NCI-H1694 treated with DMSO at 0.1 percent for 48 hours (cell line): Measurements from ENCODE around the gene FAM53B.

ENCODE experiments used
- DNase-seq: peaks from one replicate; lab custom pipeline; 2025; lab: John Stamatoyannopoulos, UW

The FAM53B gene

GRCh38 chr10:124677749-124678556 lies 66.2 kb downstream of the FAM53B start:
- DNase-seq = peak; percentile 23

- no peak for DNase-seq
These were observed 66.9 kb downstream of the FAM53B start for GRCh38 chr10:124677293-124677699.

GRCh38 chr10:124676416-124677062 lies 67.6 kb downstream of the FAM53B start:
- no peak for DNase-seq

- DNase-seq = no peak
These were observed 68.4 kb downstream of the FAM53B start for GRCh38 chr10:124675824-124676223.

GRCh38 chr10:124675261-124675660 lies 68.9 kb downstream of the FAM53B start:
- DNase-seq = no peak

- no peak for DNase-seq
These were observed 69.4 kb downstream of the FAM53B start for GRCh38 chr10:124674768-124675222.

GRCh38 chr10:124672181-124672638 lies 72.0 kb downstream of the FAM53B start:
- DNase-seq = no peak

- no peak for DNase-seq
These were observed 72.6 kb downstream of the FAM53B start for GRCh38 chr10:124671486-124672075.

GRCh38 chr10:124670849-124671248 lies 73.3 kb downstream of the FAM53B start:
- peak; percentile 5 for DNase-seq

GRCh38 chr10:124669824-124670654 lies 74.1 kb downstream of the FAM53B start:
- DNase-seq = no peak

GRCh38 chr10:124669141-124669823 lies 74.9 kb downstream of the FAM53B start:
- DNase-seq = no peak

GRCh38 chr10:124668517-124669051 lies 75.6 kb downstream of the FAM53B start:
- no peak for DNase-seq

GRCh38 chr10:124667425-124668345 lies 76.5 kb downstream of the FAM53B start:
- DNase-seq = no peak

GRCh38 chr10:124666494-124666893 lies 77.7 kb downstream of the FAM53B start:
- DNase-seq = no peak

- no peak for DNase-seq
These were observed 78.2 kb downstream of the FAM53B start for GRCh38 chr10:124665980-124666379.

- no peak for DNase-seq
These were observed 78.6 kb downstream of the FAM53B start for GRCh38 chr10:124665558-124665957.

- DNase-seq = no peak
These were observed 79.1 kb downstream of the FAM53B start for GRCh38 chr10:124665091-124665490.

GRCh38 chr10:124663766-124664360 lies 80.3 kb downstream of the FAM53B start:
- DNase-seq = no peak

- DNase-seq = no peak
These were observed 81.0 kb downstream of the FAM53B start for GRCh38 chr10:124663228-124663627.
